ENCODE results near the gene TMED5.
"Not testable (repeated sequence)": the region's sequence is repeated elsewhere in the genome, so short reads cannot be mapped to it uniquely, and the experiment has no call there.

TMED5 gene

GRCh38 chr1:93171549-93172034 lies 8.6 kb downstream of the TMED5 start:
- DNase-seq, result no peak

DNA sequence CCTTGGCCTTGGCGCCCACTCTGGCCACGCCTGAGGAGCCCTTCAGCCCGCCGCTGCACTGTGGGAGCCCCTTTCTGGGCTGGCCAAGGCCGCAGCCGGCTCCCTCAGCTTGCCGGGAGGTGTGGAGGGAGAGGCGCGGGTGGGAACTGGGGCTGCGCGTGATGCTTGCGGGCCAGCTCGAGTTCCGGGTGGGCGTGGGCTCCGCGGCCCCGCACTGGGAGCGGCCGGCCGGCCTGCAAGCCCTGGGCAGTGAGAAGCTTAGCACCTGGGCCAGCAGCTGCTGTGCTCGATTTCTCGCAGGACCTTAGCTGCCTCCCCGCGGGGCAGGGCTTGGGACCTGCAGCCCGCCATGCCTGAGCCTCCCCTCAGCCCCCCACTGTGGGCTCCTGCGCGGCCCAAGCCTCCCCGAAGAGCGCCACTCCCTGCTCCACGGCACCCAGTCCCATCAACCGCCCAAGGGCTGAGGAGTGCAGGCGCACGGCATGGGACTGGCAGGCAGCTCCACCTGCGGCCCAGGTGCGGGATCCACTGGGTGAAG lies 10.0 kb downstream of the TMED5 start:
- not testable (repeated sequence) for DNase-seq

GRCh38 chr1:93167006-93167405 lies 13.2 kb downstream of the TMED5 start:
- DNase-seq, result no peak

DNA sequence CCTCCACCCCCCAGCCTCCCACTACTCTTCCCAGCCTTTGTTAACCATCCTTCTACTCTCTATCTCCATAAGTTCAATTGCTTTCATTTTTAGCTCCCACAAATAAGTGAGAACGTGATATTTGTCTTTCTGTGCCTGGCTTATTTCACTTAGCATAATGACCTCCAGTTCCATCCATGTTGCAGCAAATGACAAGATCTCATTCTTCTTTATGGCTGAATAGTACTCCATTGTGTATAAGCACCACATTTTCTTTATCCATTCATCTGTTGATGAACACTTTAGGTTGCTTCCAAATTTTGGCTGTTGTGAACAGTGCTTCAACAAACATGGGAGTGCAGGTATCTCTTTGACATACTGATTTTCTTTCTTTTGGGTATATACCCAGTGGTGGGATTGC lies 14.3 kb downstream of the TMED5 start:
- not testable (repeated sequence) for DNase-seq

DNA sequence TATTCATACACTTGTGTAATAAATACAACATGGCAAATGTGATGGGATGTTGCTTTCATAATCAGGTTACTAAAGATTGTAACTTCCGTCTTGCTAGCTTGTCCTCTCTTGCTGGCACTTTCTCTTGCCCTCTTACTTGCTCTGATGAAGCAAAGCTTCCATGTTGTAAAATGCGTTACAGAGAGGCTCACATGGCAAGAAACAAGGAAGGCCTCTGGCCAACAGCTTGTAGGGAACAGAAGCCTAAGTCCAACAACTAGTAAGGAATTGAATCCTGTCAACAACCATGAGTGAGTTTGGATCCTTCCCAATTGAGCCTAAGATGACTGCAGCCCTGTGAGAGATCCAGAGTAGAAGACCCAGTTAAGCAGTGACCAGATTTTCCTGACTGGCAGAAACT lies 15.4 kb downstream of the TMED5 start:
- no peak for DNase-seq

DNA sequence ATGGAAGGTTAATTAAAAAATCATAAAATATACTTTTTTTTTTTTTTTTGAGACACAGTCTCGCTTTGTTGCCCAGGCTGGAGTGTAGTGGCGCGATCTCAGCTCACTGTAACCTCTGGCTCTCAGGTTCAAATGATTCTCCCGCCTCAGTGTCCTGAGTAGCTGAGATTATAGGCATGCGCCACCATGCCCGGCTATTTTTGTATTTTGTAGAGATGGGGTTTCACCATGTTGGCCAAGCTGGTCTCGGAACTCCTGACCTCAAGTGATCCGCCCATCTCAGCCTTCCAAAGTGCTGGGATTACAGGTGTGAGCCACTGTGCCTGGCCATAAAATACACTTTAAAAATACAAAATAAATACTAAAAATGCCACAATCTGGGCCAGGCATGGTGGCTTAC lies 16.9 kb downstream of the TMED5 start:
- DNase-seq, result not testable (repeated sequence)

DNA sequence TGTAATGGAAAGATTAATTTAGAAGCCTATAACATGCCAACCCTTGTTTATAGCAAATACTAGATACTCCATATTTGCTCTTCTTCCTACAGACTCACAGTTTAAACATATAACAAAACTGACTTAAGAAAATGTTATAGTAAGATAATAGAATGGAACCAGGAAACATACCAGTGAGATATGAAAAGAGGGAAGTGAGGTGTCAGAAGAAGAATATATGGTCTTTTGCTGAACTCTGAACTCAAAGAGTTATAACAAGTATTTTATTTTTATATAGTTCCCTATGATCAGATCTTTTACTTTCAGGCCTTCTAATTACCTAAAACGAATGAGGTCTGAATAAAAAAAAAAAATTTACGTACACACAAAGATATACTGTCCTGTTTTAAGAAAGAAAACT lies 20.9 kb downstream of the TMED5 start:
- no peak for DNase-seq

DNA sequence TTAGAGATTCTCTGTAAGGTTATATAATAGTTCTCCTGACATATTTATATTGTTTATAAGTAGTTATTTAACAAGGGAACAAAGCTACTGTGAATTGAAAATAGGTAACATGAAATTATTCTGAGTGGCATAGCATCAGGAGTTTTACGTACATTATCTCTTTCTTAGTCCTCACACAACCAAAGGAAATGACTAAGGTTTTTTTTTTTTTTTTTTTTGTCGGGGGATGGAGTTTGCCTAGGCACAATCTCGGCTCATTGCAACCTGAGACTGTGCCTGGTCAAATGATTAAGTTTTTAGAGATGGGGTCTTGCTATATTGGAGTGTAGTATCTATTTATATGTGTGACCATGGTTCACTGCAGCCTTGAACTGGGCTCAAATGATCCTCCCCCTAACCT lies 24.9 kb downstream of the TMED5 start:
- no peak for DNase-seq

DNA sequence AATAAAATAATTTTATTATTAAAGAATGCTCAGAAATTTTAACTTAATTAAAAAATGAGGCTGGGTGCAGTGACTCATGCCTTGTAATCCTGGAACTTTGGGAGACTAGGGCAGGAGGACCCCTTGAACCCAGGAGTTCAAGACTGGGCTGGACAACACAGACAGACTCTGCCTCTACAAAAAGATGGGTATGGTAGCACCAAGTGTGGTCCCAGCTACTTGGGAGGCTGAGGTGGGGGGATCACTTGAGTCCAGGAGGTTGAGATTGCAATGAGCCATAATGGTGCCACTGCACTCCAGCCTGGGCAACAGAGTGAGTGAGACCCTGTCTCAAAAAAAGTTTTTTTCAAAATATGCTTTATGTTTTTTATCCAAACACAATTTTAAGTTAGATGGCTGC lies 25.3 kb downstream of the TMED5 start:
- DNase-seq, result no peak

DNA sequence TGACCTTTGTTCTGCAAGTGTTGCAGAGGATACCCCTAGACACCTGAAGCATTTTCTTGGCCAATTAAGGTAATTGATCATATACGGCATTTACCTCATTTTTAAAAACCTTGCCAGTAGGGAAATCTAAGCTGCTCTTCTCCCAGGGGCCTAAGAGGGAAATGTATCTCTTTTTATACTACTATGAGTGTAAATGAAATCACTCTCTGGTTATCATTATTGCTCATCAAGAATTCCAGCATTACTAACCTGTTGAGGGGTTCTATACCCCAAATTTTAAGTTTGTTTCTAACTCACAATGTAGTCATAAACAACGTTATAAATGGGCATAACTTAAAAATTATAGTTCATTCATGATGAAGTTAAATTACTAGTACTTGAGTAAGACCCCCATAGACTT lies 27.4 kb downstream of the TMED5 start:
- DNase-seq, result no peak

DNA sequence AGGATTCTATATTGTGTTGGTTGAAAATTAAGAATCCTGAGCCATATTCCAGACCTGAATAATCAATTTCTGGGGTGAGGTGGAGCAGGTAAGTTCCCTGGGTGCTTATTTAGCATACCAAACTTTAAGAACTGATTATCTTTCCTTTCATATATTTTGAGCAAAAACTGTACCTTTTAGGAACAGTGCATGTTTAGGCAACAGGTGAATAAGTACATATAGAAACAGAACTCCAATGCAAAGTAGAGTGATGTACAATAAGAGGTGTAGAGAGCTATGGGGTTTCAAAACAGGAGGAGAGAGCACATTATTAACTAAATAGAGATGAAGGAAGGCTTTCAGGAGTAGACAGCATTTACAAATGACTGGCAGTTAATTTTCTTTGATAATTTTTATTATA lies 28.7 kb downstream of the TMED5 start:
- DNase-seq, result no peak

GRCh38 chr1:93150729-93151128 lies 29.5 kb downstream of the TMED5 start:
- DNase-seq, result no peak

- DNase-seq, result no peak
These were observed 32.2 kb downstream of the TMED5 start for GRCh38 chr1:93148001-93148400.

DNA sequence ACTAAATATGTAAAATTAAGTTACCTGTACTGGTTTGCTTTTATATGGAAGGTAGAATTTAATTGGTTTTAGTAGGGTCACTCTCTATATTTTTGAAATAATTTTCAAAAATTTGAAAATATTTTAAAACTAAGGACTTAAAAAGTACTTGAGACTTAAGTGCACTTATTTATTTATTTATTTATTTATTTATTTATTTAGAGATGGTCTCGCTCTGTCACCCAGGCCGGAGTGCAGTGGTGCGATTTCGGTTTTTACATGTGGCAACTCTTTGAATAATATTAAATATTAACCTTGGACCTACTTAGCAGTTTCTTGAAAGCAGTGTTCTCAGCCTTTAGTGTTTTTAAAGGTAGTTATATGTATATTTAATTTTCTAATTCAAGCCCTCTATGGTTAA lies 36.4 kb downstream of the TMED5 start:
- no peak for DNase-seq

DNA sequence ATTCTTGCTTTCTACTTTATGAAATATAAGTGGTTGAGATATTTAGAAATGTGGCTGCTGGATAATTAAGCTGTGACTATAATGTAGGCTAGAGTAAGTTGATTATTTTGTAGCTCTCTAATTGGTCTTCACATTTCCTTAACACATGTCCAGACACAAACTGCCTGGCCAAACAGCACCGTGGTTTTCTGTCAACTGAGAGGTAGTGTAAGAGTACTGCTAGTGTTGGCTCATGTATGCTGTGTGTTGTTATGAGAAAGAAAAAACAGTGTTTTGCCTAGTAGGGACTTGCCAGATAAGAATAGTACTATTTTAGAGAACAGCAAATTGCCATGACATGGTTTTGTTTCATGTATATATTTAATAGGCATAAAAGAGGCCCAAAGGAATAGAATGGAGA lies 37.1 kb downstream of the TMED5 start:
- no peak for DNase-seq

DNA sequence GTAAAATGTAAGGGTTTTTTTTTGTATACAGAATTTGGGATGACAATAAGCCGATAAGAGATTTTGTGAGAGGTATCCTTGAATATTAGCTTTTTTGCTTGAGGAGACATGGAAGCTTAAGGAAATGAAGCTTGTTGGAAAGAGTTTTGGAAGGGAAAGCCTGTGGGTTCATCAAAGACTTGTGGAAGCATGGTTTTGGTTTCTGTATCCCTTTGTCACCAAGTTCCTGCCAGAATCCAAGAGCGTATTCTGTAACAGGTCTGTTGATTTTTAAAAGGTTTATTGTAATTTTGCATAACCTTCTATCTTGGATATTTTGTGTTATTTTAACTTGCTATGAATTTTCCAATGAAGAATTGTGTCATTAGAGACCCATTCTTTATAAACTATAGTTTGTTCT lies 38.1 kb downstream of the TMED5 start:
- no peak for DNase-seq

DNA sequence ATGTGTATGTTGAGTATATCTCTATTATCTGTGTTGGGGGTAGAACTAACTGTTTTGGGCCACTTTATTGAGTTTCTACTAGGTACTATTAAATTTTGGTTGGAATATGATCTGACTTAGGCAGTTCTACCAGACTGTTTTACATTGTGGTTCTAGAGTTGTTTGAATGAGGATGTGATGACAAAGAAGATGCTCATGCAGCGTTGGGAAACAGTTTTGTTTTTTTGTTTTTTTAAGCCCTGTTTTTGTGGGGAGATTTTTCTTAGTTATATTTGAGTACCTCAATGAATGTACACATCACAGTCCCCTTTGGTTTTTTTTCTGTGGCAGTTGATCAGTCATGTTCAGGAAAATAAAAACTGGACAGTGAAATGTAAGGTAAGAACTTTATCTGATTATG lies 40.1 kb downstream of the TMED5 start:
- DNase-seq, result no peak

DNA sequence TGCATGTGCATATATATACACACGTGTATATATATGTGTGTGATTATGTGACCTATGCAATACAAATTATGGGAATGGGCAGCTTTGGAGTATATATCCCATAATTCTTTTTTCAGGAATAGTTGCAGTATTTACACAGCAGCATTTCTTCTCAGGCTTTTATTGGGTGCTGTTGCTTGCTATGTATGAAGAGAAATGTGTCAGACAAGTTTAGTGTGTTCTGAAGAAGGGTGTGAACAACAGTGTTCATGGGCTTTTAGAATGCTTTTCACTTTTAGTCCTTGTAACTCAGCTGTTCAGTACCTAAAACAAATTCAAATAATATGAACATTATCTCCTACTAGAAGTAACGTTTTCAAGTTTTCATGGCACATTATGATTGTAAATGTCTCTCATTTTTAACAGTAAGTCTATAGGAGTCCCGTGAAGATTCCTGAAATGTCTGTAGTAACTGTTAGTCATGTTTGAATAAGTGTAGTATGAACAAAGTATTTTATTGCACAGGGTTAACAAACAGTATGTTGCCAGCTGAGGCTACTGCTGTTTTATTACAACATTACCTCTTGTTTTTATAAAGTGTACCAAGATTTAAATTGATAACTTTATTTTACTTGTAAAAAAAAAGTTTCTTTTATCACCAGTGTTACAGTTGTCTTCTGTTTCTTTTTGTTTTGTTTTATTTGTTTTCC lies 42.5 kb downstream of the TMED5 start:
- DNase-seq, result no peak

DNA sequence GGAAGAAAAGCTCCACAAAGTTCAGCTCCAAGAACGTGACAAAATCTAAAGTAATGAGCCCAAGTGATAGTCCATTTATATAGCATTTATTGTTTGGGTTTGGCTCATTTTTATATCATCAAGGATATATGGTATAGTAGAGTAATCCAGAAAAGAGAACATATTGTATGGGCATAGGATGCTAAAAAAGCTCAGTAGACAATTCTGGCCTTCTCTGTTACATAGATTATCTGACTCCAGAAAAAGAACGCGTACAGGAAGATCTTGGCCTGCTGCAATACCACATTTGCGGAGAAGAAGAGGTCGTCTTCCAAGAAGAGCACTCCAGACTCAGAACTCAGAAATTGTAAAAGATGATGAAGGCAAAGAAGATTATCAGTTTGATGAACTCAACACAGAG lies 43.8 kb downstream of the TMED5 start:
- no peak for DNase-seq

- no peak for DNase-seq
These were observed 47.6 kb downstream of the TMED5 start for GRCh38 chr1:93132638-93133037.

DNA sequence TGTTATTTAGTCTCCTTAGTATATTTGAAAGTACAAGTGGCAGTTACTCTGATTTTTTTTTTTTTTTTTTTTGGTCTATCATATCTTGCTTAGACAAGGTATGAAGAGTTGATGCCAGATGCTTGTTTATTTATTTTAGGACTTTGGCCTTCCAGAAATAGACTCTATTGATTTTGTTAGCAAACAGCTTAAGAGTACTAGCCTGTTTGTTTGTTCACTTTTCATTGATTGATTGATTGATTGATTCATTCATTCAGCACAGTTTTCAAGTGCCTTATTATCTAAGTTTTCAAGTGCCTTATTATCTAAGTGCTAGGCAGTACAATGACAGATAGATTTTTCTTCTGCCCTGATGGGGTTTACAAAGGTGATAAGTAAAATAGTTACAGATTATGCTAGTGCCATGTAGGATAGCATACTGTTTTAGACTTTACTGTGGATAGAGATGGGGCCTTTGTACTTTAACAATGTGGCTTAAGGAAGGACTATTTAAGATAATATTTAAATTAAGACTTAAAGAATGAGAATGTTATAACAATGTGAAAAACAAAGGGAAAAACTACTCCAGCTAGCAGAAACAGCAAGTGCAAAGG lies 50.6 kb downstream of the TMED5 start:
- DNase-seq, result no peak

- no peak for DNase-seq
These were observed 55.5 kb downstream of the TMED5 start for GRCh38 chr1:93124556-93125355.

GRCh38 chr1:93123201-93123783 lies 56.9 kb downstream of the TMED5 start:
- DNase-seq, result no peak

Measured in CD4-positive, alpha-beta T cell treated with Interferon alpha-2 for 1 hour (primary cell).